Measurements from ENCODE around the gene UBQLN3. TPM values are rescaled to one million over a fixed set of nuclear protein-coding genes. Genes with fewer than 3 reads are reported as not detected.

UBQLN3 gene
- total RNA-seq, 1 donor from 2014 or later, result 0.05 TPM

- DNase-seq (ENCODE audit: low read depth), result no peak
Measured at GRCh38 chr11:5505363-5506048, 4.3 kb downstream of the UBQLN3 start.

GRCh38 chr11:5504403-5504921 lies 5.3 kb downstream of the UBQLN3 start:
- DNase-seq (ENCODE audit: low read depth), result peak; percentile 40

- DNase-seq (ENCODE audit: low read depth), result no peak
Measured at GRCh38 chr11:5500393-5500801, 9.4 kb downstream of the UBQLN3 start.

- no peak for DNase-seq (ENCODE audit: low read depth)
Measured at GRCh38 chr11:5499671-5500070, 10.1 kb downstream of the UBQLN3 start.

GRCh38 chr11:5489576-5490357 lies 20.0 kb downstream of the UBQLN3 start:
- no peak for DNase-seq (ENCODE audit: low read depth)

- no peak for DNase-seq (ENCODE audit: low read depth)
Measured at GRCh38 chr11:5488798-5489399, 20.9 kb downstream of the UBQLN3 start.

- no peak for DNase-seq (ENCODE audit: low read depth)
Measured at GRCh38 chr11:5488385-5488784, 21.4 kb downstream of the UBQLN3 start, which contains the start of gene OR52D1. TSS of gene OR52D1 (plus strand) at chr11:5488685. CDS start at chr11:5488707, 22 bp downstream.

- no peak for DNase-seq (ENCODE audit: low read depth)
Measured at GRCh38 chr11:5486421-5486820, 23.3 kb downstream of the UBQLN3 start.

GRCh38 chr11:5486003-5486402 lies 23.8 kb downstream of the UBQLN3 start:
- DNase-seq (ENCODE audit: low read depth), result no peak

GRCh38 chr11:5476186-5476819 lies 33.5 kb downstream of the UBQLN3 start:
- peak; percentile 47 for DNase-seq (ENCODE audit: low read depth)

GRCh38 chr11:5473921-5474320 lies 35.8 kb downstream of the UBQLN3 start:
- DNase-seq (ENCODE audit: low read depth), result no peak

GRCh38 chr11:5467527-5467926 lies 42.2 kb downstream of the UBQLN3 start:
- DNase-seq (ENCODE audit: low read depth), result no peak

- DNase-seq (ENCODE audit: low read depth), result no peak
Measured at GRCh38 chr11:5460983-5461621, 48.7 kb downstream of the UBQLN3 start.

Other genes starting within 250 kb of the UBQLN3 start
- gene HBE1, start 240.0 kb downstream of the UBQLN3 start, total RNA-seq, result not detected in 2 replicates
- gene OR51B4, start 208.0 kb downstream of the UBQLN3 start, total RNA-seq, result not detected in 2 replicates
- not detected in 2 replicates for gene OR51B2, start 185.7 kb downstream of the UBQLN3 start, total RNA-seq
- 0.15 TPM in 1 of 2 replicates, not detected in the other for gene OR51B5, start 166.4 kb downstream of the UBQLN3 start, total RNA-seq
- not detected in 2 replicates for gene OR51B6, start 158.4 kb downstream of the UBQLN3 start, total RNA-seq
- not detected in 2 replicates for gene OR51M1, start 126.1 kb downstream of the UBQLN3 start, total RNA-seq
- not detected in 2 replicates for gene OR51Q1, start 87.8 kb downstream of the UBQLN3 start, total RNA-seq
- gene OR51I1, start 68.4 kb downstream of the UBQLN3 start, total RNA-seq, result 0.20 TPM in 1 of 2 replicates, not detected in the other
- not detected in 2 replicates for gene OR51I2, start 60.6 kb downstream of the UBQLN3 start, total RNA-seq
- 0.10 TPM in 1 of 2 replicates, not detected in the other for gene OR52D1, start 21.3 kb downstream of the UBQLN3 start, total RNA-seq
- 0.30 TPM in 1 of 2 replicates, not detected in the other for gene UBQLNL, start 6.7 kb upstream of the UBQLN3 start, total RNA-seq
- gene OR52H1, start 38.6 kb upstream of the UBQLN3 start, total RNA-seq, result 0.10 TPM in 1 of 2 replicates, not detected in the other
- not detected in 2 replicates for gene OR52B6, start 70.9 kb upstream of the UBQLN3 start, total RNA-seq
- gene TRIM6, start 86.7 kb upstream of the UBQLN3 start, total RNA-seq, result 10.4 and 19.5 TPM in 2 replicates
- gene TRIM34, start 115.0 kb upstream of the UBQLN3 start, total RNA-seq, result 10.7 and 15.3 TPM in 2 replicates
- 37.2 and 44.3 TPM in 2 replicates for gene TRIM5, start 175.1 kb upstream of the UBQLN3 start, total RNA-seq
- 148 and 284 TPM in 2 replicates for gene TRIM22, start 179.8 kb upstream of the UBQLN3 start, total RNA-seq
- gene OR56B1, start 226.5 kb upstream of the UBQLN3 start, total RNA-seq, result not detected in 2 replicates
- not detected in 2 replicates for gene OR52N4, start 244.3 kb upstream of the UBQLN3 start, total RNA-seq